HepG2 (cell line): ENCODE data around the gene BAIAP2L1. TPM values are rescaled to one million over a fixed set of nuclear protein-coding genes. Genes with fewer than 3 reads are reported as not detected.

ENCODE experiments used
- ATF6 ChIP-seq: sonication (generic); formaldehyde crosslinking; conservative IDR thresholded peaks from 2 replicates; pipeline ENCODE4 v1.4.0; 2020; ENCODE audit warnings: missing genetic modification reagents
- CAMTA2 ChIP-seq: sonication (generic); formaldehyde crosslinking; IDR thresholded peaks from 2 replicates; pipeline ENCODE4 v1.4.0; 2020; ENCODE audit warnings: mild to moderate bottlenecking, missing genetic modification reagents, borderline replicate concordance
- EP300 ChIP-seq, 3 experiments: sonication (generic) in 1 of 3; formaldehyde crosslinking in 1 of 3; IDR thresholded peaks; 2 replicates each; pipeline versions ENCODE4 v1.5.1 to v1.6.1; 2011 to 2020; ENCODE audit warnings: low read depth in 2 of 3, low read length in 2 of 3, borderline replicate concordance in 1 of 3, improper control_type of control experiment in 1 of 3, mild to moderate bottlenecking in 1 of 3, missing genetic modification reagents in 1 of 3, moderate library complexity in 1 of 3
- FOXK2 ChIP-seq: fragments of 450-650 bp; IDR thresholded peaks from 2 replicates; pipeline ENCODE4 v1.6.1; 2016
- HOMEZ ChIP-seq: IDR thresholded peaks from 2 replicates; pipeline ENCODE4 v1.6.1; 2016; ENCODE audit warnings: low read depth
- IKZF1 ChIP-seq: fragments of 450-650 bp; IDR thresholded peaks from 2 replicates; pipeline ENCODE4 v1.7.1; 2016
- MXI1 ChIP-seq: IDR thresholded peaks from 3 replicates; pipeline ENCODE4 v1.6.1; 2012; ENCODE audit warnings: low read depth, low read length, inconsistent platforms, borderline replicate concordance
- RFXAP ChIP-seq: sonication (generic); formaldehyde crosslinking; IDR thresholded peaks from 2 replicates; pipeline ENCODE4 v1.4.0; 2020; ENCODE audit warnings: missing genetic modification reagents, borderline replicate concordance
- TFDP1 ChIP-seq: IDR thresholded peaks from 2 replicates; pipeline ENCODE4 v1.6.1; 2016; ENCODE audit warnings: missing compliant biosample characterization, missing genetic modification reagents, borderline replicate concordance
- ZBTB42 ChIP-seq: sonication (generic); formaldehyde crosslinking; IDR thresholded peaks from 2 replicates; pipeline ENCODE4 v1.5.0; 2020; ENCODE audit warnings: mild to moderate bottlenecking, missing genetic modification reagents
- ZNF160 ChIP-seq: sonication (generic); formaldehyde crosslinking; IDR thresholded peaks from 2 replicates; pipeline ENCODE4 v1.8.0; 2022; ENCODE audit warnings: mild to moderate bottlenecking, inconsistent platforms, missing genetic modification reagents
- ZNF362 ChIP-seq: sonication (generic); formaldehyde crosslinking; IDR thresholded peaks from 2 replicates; pipeline ENCODE4 v1.4.0; 2020; ENCODE audit warnings: missing genetic modification reagents, mild to moderate bottlenecking, borderline replicate concordance
- ZNF383 ChIP-seq: sonication (generic); formaldehyde crosslinking; IDR thresholded peaks from 2 replicates; pipeline ENCODE4 v1.4.0; 2020; ENCODE audit warnings: missing genetic modification reagents, mild to moderate bottlenecking, borderline replicate concordance
- ZNF431 ChIP-seq: sonication (generic); formaldehyde crosslinking; IDR thresholded peaks from 2 replicates; pipeline ENCODE4 v1.9.0; 2022; ENCODE audit warnings: missing genetic modification reagents, low read depth, mild to moderate bottlenecking, borderline replicate concordance
- ZNF441 ChIP-seq: sonication (generic); formaldehyde crosslinking; IDR thresholded peaks from 2 replicates; pipeline ENCODE4 v1.7.0; 2021; ENCODE audit warnings: missing genetic modification reagents, borderline replicate concordance
- ZNF460 ChIP-seq: sonication (generic); formaldehyde crosslinking; IDR thresholded peaks from 2 replicates; pipeline ENCODE4 v1.5.1; 2020; ENCODE audit warnings: missing genetic modification reagents, mild to moderate bottlenecking, borderline replicate concordance
- ZNF607 ChIP-seq: sonication (generic); formaldehyde crosslinking; IDR thresholded peaks from 2 replicates; pipeline ENCODE4 v1.5.1; 2020; ENCODE audit warnings: missing genetic modification reagents, mild to moderate bottlenecking, borderline replicate concordance
- ZNF878 ChIP-seq: sonication (generic); formaldehyde crosslinking; IDR thresholded peaks from 2 replicates; pipeline ENCODE4 v1.8.1; 2023; ENCODE audit warnings: mild to moderate bottlenecking, missing genetic modification reagents, moderate library complexity
- polyA plus RNA-seq, 8 experiments: library from polyadenylated mRNA; depleted of rRNA in 3 of 8; stranded (reverse) in 7 of 8; unstranded in 1 of 8; fragments of >200 nt; fragmentation: Illumina TruSeq in 4 of 8; extraction: Trizol in 4 of 8; gene quantifications; 2 replicates each; pipeline versions ENCODE4 v1.2.1 to v1.2.3, GENCODE V29; 2011 to 2016; ENCODE audit warnings: low read depth in 4 of 8, missing spikeins in 1 of 8, mixed read lengths in 1 of 8; ENCODE audit not compliant: insufficient read depth in 1 of 8
- total RNA-seq, 5 experiments: library from RNA; depleted of rRNA; stranded (reverse); fragments of >200 nt; fragmentation: Illumina TruSeq; extraction: Trizol; gene quantifications; 2 replicates each; pipeline ENCODE4 v1.2.3, GENCODE V29; 2016; ENCODE audit warnings: low read depth in 1 of 5
- TF ChIP-seq, protein P1 (sequence below): sonication (generic); formaldehyde crosslinking; IDR thresholded peaks from 2 replicates; pipeline ENCODE4 v1.8.0; 2022; ENCODE audit warnings: mild to moderate bottlenecking, missing genetic modification reagents, moderate library complexity
- TF ChIP-seq, protein P2 (sequence below): IDR thresholded peaks from 2 replicates; pipeline ENCODE4 v1.6.1; 2012; ENCODE audit warnings: low read depth, low read length, improper control_type of control experiment

The BAIAP2L1 gene
- total and polyA plus RNA-seq, 2 of the 13 experiments (the other 11 are each of a cell fraction or from before 2014, with no cell fraction given): 13.0 to 21.5 TPM

- TF ChIP-seq TFDP1 (CRISPR knock-in tag) (peak; percentile 55; the same call in 1 of the 2 replicates), HOMEZ (CRISPR knock-in tag) (no peak), ZNF441 (CRISPR knock-in tag) (peak; percentile 52; the same call in 1 of the 2 replicates), ZNF607 (CRISPR knock-in tag) (no peak), IKZF1 (no peak), ZBTB42 (CRISPR knock-in tag) (no peak), CAMTA2 (CRISPR knock-in tag) (no peak), ZNF160 (CRISPR knock-in tag) (no peak), ZNF383 (CRISPR knock-in tag) (no peak), ZNF431 (CRISPR knock-in tag) (no peak), MXI1 (peak; percentile 88; the same call in 1 of the 3 replicates), ZNF460 (CRISPR knock-in tag) (no peak; the same call in 1 of the 2 replicates), ATF6 (no peak), ZNF362 (CRISPR knock-in tag) (no peak), FOXK2 (peak; percentile 80), RFXAP (no peak), EP300 (IDR thresholded peaks at IDR 0.05; ENCODE audit: low read depth in 2 of 2, low read length in 2 of 2) (peak in 1 of 2 experiments; percentile 31; a peak in 1 of 4 replicates), EP300 (CRISPR knock-in tag; IDR thresholded peaks at IDR 0.05; ENCODE audit: borderline replicate concordance) (0 out of 2 replicates have a peak, but pooled peaks have one; percentile 23), ZNF878 (no peak)
- TF ChIP-seq, protein P1, sequence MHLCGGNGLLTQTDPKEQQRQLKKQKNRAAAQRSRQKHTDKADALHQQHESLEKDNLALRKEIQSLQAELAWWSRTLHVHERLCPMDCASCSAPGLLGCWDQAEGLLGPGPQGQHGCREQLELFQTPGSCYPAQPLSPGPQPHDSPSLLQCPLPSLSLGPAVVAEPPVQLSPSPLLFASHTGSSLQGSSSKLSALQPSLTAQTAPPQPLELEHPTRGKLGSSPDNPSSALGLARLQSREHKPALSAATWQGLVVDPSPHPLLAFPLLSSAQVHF: no peak
- TF ChIP-seq, protein P2, sequence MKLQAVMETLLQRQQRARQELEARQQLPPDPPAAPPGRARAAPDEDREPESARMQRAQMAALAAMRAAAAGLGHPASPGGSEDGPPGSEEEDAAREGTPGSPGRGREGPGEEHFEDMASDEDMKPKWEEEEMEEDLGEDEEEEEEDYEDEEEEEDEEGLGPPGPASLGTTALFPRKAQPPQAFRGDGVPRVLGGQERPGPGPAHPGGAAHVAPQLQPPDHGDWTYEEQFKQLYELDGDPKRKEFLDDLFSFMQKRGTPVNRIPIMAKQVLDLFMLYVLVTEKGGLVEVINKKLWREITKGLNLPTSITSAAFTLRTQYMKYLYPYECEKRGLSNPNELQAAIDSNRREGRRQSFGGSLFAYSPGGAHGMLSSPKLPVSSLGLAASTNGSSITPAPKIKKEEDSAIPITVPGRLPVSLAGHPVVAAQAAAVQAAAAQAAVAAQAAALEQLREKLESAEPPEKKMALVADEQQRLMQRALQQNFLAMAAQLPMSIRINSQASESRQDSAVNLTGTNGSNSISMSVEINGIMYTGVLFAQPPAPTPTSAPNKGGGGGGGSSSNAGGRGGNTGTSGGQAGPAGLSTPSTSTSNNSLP: peak; percentile 35; the same call in 1 of the 2 replicates
These were observed 100.1 kb downstream of the BAIAP2L1 start (continued) for GRCh38 chr7:98300595-98301372.
